HCT116 (cell line): ENCODE data around the gene GPD2. TPM values are rescaled to one million over a fixed set of nuclear protein-coding genes. Genes with fewer than 3 reads are reported as not detected.

ENCODE experiments used
- ATAC-seq: fragments of 200-7000 bp; cut with Tn5 transposase; 2 replicates; pipeline ENCODE4 v1.9.1; 2020; ENCODE audit warnings: mild to moderate bottlenecking, moderate library complexity
- BruUV-seq: library from RNA; stranded (reverse); fragments of 400-500 nt; replicated peaks from 2 replicates; lab custom pipeline; 2021; lab: Mats Ljungman, UMichigan
- CTCF ChIA-PET: fragments of 300-600 bp; sonication (Branson Sonifier 250); formaldehyde crosslinking; loops from one replicate; lab custom pipeline; 2021; ENCODE audit warnings: antibody characterized with exemption; lab: Charles Lee
- POLR2A ChIA-PET: fragments of 300-600, 350-600 bp; sonication (Branson Sonifier 250); formaldehyde crosslinking; loops from one replicate; lab custom pipeline; 2021; ENCODE audit warnings: antibody characterized with exemption; lab: Charles Lee
- RAD21 ChIA-PET, 2 experiments: fragments of 300-600 bp; sonication (Branson Sonifier 250); formaldehyde crosslinking; loops; one replicate each; lab custom pipeline; 2023; ENCODE audit warnings: low total read pairs in 2 of 2; ENCODE audit not compliant: uncharacterized antibody in 2 of 2, unreplicated experiment in 2 of 2, low non-redundant PET in 1 of 2; lab: Charles Lee
- DNase-seq: peaks from one replicate; pipeline ENCODE4 v3.0.0-alpha.2; 2010; ENCODE audit warnings: low read depth, low spot score
- H2AFZ ChIP-seq: fragments of 200-600 bp; shearing (Covaris generic), sonication (generic); 2 replicates; pipeline ENCODE4 v1.6.1; 2017; ENCODE audit warnings: low read depth, mixed run types, mixed read lengths, antibody characterized with exemption, low read length; ENCODE audit not compliant: poor library complexity, severe bottlenecking
- H3K27ac ChIP-seq: 2 replicates; pipeline ENCODE4 v1.5.1; 2012; ENCODE audit warnings: low read depth, low read length
- H3K27me3 ChIP-seq: fragments of 200-600 bp; sonication (generic); 2 replicates; pipeline ENCODE4 v1.6.1; 2016; ENCODE audit warnings: mixed run types, low read length, mixed read lengths; ENCODE audit not compliant: insufficient read depth
- H3K36me3 ChIP-seq, 2 experiments: fragments of 200-500 bp in 1 of 2; fragments of 200-600 bp in 1 of 2; sonication (Bioruptor generic) in 1 of 2; sonication (generic) in 1 of 2; 2 replicates each; pipeline versions ENCODE4 v1.5.1 to v1.6.1; 2014 to 2016; ENCODE audit warnings: low read length in 2 of 2, inconsistent platforms in 1 of 2, mixed read lengths in 1 of 2, mixed run types in 1 of 2; ENCODE audit not compliant: insufficient read depth in 2 of 2, control insufficient read depth in 1 of 2
- H3K4me1 ChIP-seq, 2 experiments: fragments of 200-600 bp in 1 of 2; sonication (generic) in 1 of 2; 2 replicates each; pipeline versions ENCODE4 v1.5.1 to v1.6.1; 2012 to 2017; ENCODE audit warnings: low read length in 2 of 2, inconsistent platforms in 1 of 2, mild to moderate bottlenecking in 1 of 2, mixed read lengths in 1 of 2, mixed run types in 1 of 2, moderate library complexity in 1 of 2; ENCODE audit not compliant: insufficient read depth in 2 of 2, control insufficient read depth in 1 of 2
- H3K4me2 ChIP-seq: fragments of 200-600 bp; sonication (generic); 2 replicates; pipeline ENCODE4 v1.6.1; 2017; ENCODE audit warnings: mixed run types, low read length, mixed read lengths
- H3K4me3 ChIP-seq, 2 experiments: fragments of 200-600 bp in 1 of 2; sonication (generic) in 1 of 2; replicated peaks in 1 of 2; 2 replicates each; pipeline ENCODE4 v1.5.1; 2011 to 2016; ENCODE audit warnings: low read length in 2 of 2, control low read depth in 1 of 2, low read depth in 1 of 2, mild to moderate bottlenecking in 1 of 2, mixed read lengths in 1 of 2, mixed run types in 1 of 2
- H3K79me2 ChIP-seq: fragments of 200-600 bp; sonication (generic); 2 replicates; pipeline ENCODE4 v1.6.1; 2017; ENCODE audit warnings: mild to moderate bottlenecking, mixed run types, low read length, moderate library complexity, mixed read lengths; ENCODE audit not compliant: insufficient read depth
- H3K9ac ChIP-seq: fragments of 200-600 bp; sonication (generic); 2 replicates; pipeline ENCODE4 v1.6.1; 2016; ENCODE audit warnings: low read length, mixed read lengths
- H3K9me2 ChIP-seq: fragments of 200-600 bp; sonication (generic), shearing (Covaris generic); 2 replicates; pipeline ENCODE4 v1.6.1; 2017; ENCODE audit warnings: mixed run types, mild to moderate bottlenecking, moderate library complexity; ENCODE audit not compliant: insufficient read depth
- H3K9me3 ChIP-seq, 2 experiments: fragments of 200-500 bp in 1 of 2; fragments of 200-600 bp in 1 of 2; sonication (Bioruptor generic) in 1 of 2; sonication (generic) in 1 of 2; 2 replicates each; pipeline ENCODE4 v1.6.1; 2014 to 2017; ENCODE audit warnings: low read length in 2 of 2, mixed read lengths in 2 of 2, inconsistent platforms in 1 of 2, low read depth in 1 of 2, mild to moderate bottlenecking in 1 of 2, mixed run types in 1 of 2, moderate library complexity in 1 of 2; ENCODE audit not compliant: control insufficient read depth in 1 of 2, insufficient read depth in 1 of 2
- H4K20me1 ChIP-seq: fragments of 200-600 bp; sonication (generic), shearing (Covaris generic); 2 replicates; pipeline ENCODE4 v1.6.1; 2017; ENCODE audit warnings: mixed run types, mild to moderate bottlenecking, moderate library complexity; ENCODE audit not compliant: insufficient read depth
- CEBPB ChIP-seq: IDR thresholded peaks from 2 replicates; pipeline ENCODE4 v1.6.1; 2012; ENCODE audit warnings: low read depth
- ELF1 ChIP-seq: IDR thresholded peaks from 2 replicates; pipeline ENCODE4 v1.6.1; 2012; ENCODE audit warnings: low read depth, borderline replicate concordance
- FOSL1 ChIP-seq: IDR thresholded peaks from 2 replicates; pipeline ENCODE4 v1.6.1; 2012; ENCODE audit warnings: low read depth
- POLR2A ChIP-seq: IDR thresholded peaks from 2 replicates; pipeline ENCODE4 v1.7.0; 2011; ENCODE audit warnings: borderline replicate concordance; ENCODE audit not compliant: insufficient read depth, insufficient read length; ENCODE audit errors: extremely low read depth
- REST ChIP-seq: IDR thresholded peaks from 2 replicates; pipeline ENCODE4 v1.6.1; 2012; ENCODE audit warnings: low read depth
- SIN3A ChIP-seq: IDR thresholded peaks from 2 replicates; pipeline ENCODE4 v1.6.1; 2012; ENCODE audit warnings: low read depth
- SRF ChIP-seq: IDR thresholded peaks from 2 replicates; pipeline ENCODE4 v1.6.1; 2012; ENCODE audit warnings: low read depth
- intact Hi-C: fragments of 100-400 bp; cut with micrococcal nuclease; formaldehyde crosslinking; loops from 2 replicates; pipeline ENCODE4 v1.10.0; 2022
- total RNA-seq: library from RNA; stranded (reverse); gene quantifications from one replicate; pipeline ENCODE4 v1.2.1, GENCODE V29; 2021; ENCODE audit not compliant: unreplicated experiment
- TF ChIP-seq, protein P1 (sequence below): IDR thresholded peaks from 2 replicates; pipeline ENCODE4 v1.6.1; 2011; ENCODE audit warnings: mild to moderate bottlenecking, low read length, moderate library complexity; ENCODE audit not compliant: insufficient replicate concordance; ENCODE audit errors: extremely low read depth

The GPD2 gene
- total RNA-seq, 1 experiment from 2014 or later: 80.7 TPM

- no peak overlapping the region for H3K9ac ChIP-seq
- no peaks in the 10 kb centered on the region for H4K20me1 ChIP-seq
- no peaks in the 10 kb centered on the region for H3K9me3 ChIP-seq
- CTCF ChIA-PET: no interaction called here
- POLR2A ChIA-PET: no interaction called here
- no TSS peak for BruUV-seq
- no peak overlapping the region for H3K4me3 ChIP-seq
- H3K9me2 ChIP-seq: no peaks in the 10 kb centered on the region
- intact Hi-C loops: no loop called here
- no peak for ATAC-seq
- RAD21 ChIA-PET: no interaction called here
- H3K79me2 ChIP-seq: peaks cover 29% of the 10 kb centered on the region
- no peak overlapping the region for H3K27ac ChIP-seq
- peaks cover 0 to 4% of the 10 kb centered on the region in 2 experiments; a peak in 1 of 4 replicates for H3K4me1 ChIP-seq
- no peaks in the 10 kb centered on the region for H3K36me3 ChIP-seq
- no peak overlapping the region for H3K4me2 ChIP-seq
- no peak overlapping the region for H2AFZ ChIP-seq
- H3K27me3 ChIP-seq: no peaks in the 10 kb centered on the region
- DNase-seq: no peak
- TF ChIP-seq CEBPB (no peak), SRF (no peak), FOSL1 (no peak), POLR2A (no peak), SIN3A (no peak), ELF1 (no peak)
- TF ChIP-seq, all 23 proteins: peak for 0
Measured at GRCh38 chr2:156474401-156474800, 38.2 kb downstream of the GPD2 start.

- DNase-seq (no peak), ATAC-seq (no peak)
- H3K36me3 ChIP-seq: no peaks in the 10 kb centered on the region
- no peaks in the 10 kb centered on the region for H4K20me1 ChIP-seq
- H2AFZ ChIP-seq: no peak overlapping the region
- no peaks in the 10 kb centered on the region for H3K9me2 ChIP-seq
- no peak overlapping the region for H3K27ac ChIP-seq
- ChIA-PET RAD21 (no interaction called here), POLR2A (no interaction called here), CTCF (no interaction called here)
- no peak overlapping the region for H3K9ac ChIP-seq
- H3K4me3 ChIP-seq: no peak overlapping the region
- intact Hi-C loops: no loop called here
- no peaks in the 10 kb centered on the region for H3K27me3 ChIP-seq
- no peak overlapping the region for H3K4me2 ChIP-seq
- H3K4me1 ChIP-seq: peaks cover 0 to 4% of the 10 kb centered on the region in 2 experiments; a peak in 1 of 4 replicates
- TSS peak; percentile 22 for BruUV-seq
- peaks cover 15% of the 10 kb centered on the region for H3K79me2 ChIP-seq
- no peaks in the 10 kb centered on the region for H3K9me3 ChIP-seq
- TF ChIP-seq REST: no peak
- TF ChIP-seq, protein P1, sequence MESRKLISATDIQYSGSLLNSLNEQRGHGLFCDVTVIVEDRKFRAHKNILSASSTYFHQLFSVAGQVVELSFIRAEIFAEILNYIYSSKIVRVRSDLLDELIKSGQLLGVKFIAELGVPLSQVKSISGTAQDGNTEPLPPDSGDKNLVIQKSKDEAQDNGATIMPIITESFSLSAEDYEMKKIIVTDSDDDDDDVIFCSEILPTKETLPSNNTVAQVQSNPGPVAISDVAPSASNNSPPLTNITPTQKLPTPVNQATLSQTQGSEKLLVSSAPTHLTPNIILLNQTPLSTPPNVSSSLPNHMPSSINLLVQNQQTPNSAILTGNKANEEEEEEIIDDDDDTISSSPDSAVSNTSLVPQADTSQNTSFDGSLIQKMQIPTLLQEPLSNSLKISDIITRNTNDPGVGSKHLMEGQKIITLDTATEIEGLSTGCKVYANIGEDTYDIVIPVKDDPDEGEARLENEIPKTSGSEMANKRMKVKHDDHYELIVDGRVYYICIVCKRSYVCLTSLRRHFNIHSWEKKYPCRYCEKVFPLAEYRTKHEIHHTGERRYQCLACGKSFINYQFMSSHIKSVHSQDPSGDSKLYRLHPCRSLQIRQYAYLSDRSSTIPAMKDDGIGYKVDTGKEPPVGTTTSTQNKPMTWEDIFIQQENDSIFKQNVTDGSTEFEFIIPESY: no peak
- no peak for TF ChIP-seq CEBPB
Measured at GRCh38 chr2:156476021-156476849, 40.1 kb downstream of the GPD2 start.
